GM19023 (cell line): ENCODE measurements around the gene MLX.
A peak's percentile ranks its signal among the peaks of the same experiment; 100 is the strongest.
"Not testable (repeated sequence)": the region's sequence is repeated elsewhere in the genome, so short reads cannot be mapped to it uniquely, and the experiment has no call there.

ENCODE experiments used
- ATAC-seq: cut with Tn5 transposase; IDR thresholded peaks from one replicate; pipeline ENCODE4 v1.9.1; 2021; ENCODE audit warnings: mild to moderate bottlenecking, moderate library complexity; ENCODE audit not compliant: unreplicated experiment

Gene MLX

GRCh38 chr17:42554250-42555121, 12.4 kb upstream of the MLX start:
- ATAC-seq: peak; percentile 69

- no peak for ATAC-seq
These were observed 11.7 kb upstream of the MLX start for GRCh38 chr17:42555122-42555622.

GRCh38 chr17:42555961-42556617, 10.8 kb upstream of the MLX start:
- ATAC-seq: not testable (repeated sequence)

- ATAC-seq: no peak
These were observed 7.8 kb upstream of the MLX start for GRCh38 chr17:42559075-42559474.

- no peak for ATAC-seq
These were observed 6.7 kb upstream of the MLX start for GRCh38 chr17:42560246-42560645.

- no peak for ATAC-seq
These were observed 5.0 kb upstream of the MLX start, which contains the start of gene COASY for GRCh38 chr17:42561897-42562387. Gene COASY, plus strand, starts transcription at chr17:42562148. Its CDS starts 475 bp downstream, at chr17:42562623.

GRCh38 chr17:42562388-42563142, 4.3 kb upstream of the MLX start:
- ATAC-seq: no peak

- no peak for ATAC-seq
These were observed 3.8 kb upstream of the MLX start for GRCh38 chr17:42563143-42563509.

GRCh38 chr17:42563543-42563942, 3.4 kb upstream of the MLX start:
- ATAC-seq: no peak

- ATAC-seq: no peak
These were observed 3.0 kb upstream of the MLX start for GRCh38 chr17:42563950-42564349.

- ATAC-seq: no peak
These were observed 1.9 kb upstream of the MLX start for GRCh38 chr17:42564815-42565522.

GRCh38 chr17:42565523-42566214, 1.2 kb upstream of the MLX start:
- no peak for ATAC-seq

GRCh38 chr17:42566215-42566882, 551 bp upstream of the MLX start:
- no peak for ATAC-seq

- no peak for ATAC-seq
These were observed 1.6 kb downstream of the MLX start for GRCh38 chr17:42568341-42569111.

GRCh38 chr17:42571435-42572225, 4.7 kb downstream of the MLX start:
- no peak for ATAC-seq

GRCh38 chr17:42573095-42573494, 6.2 kb downstream of the MLX start:
- no peak for ATAC-seq

- no peak for ATAC-seq
These were observed 7.6 kb downstream of the MLX start for GRCh38 chr17:42574463-42574862.

- ATAC-seq: no peak
These were observed 10.2 kb downstream of the MLX start for GRCh38 chr17:42577140-42577531.
